ENCODE results near the gene TMEM223.

The TMEM223 gene

DNA sequence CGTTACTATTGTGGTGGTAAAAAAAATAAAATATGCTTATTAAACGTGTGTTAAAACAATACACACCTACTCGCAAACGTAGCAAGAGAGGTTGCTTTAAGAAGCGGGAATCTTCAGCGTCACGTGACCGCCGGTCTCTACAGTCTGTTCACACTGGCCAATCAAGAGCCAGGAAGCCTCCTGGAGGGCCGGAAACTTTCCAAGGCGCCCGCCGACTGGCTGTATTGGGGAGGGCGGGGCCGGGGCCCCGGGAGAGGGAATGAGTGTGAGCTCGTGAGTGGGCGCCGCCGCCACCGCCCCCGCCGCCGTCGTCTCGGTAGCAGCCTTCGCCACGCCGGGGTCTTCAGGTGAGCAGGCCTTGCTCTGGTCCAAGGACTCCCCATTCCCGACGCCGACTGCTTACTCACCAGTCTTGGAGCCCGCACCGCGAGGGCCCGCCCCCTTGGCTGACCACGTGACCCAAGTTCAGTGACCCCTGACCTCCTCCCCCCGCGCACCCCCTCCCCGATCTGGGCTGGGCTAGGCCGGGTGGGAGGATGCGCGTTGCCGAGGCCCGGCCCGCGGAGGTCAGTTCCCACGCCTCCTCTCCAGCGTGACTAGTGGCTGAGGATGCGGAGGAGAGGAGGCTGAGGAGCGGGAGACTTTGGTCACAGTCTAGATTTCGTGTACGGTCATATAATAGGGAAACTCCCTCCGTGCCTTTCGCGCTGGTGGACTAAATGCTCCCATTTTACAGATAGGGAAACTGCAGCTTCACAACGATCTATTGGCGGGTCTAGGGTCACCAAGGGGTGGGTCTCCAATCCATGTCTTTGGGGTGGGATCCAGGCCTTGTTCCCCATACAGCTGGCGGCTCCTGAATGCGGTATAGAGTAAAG lies 20.4 kb downstream of the TMEM223 start, which contains the start of gene TAF6L (continued):
- TF ChIP-seq HOXD13 (CRISPR knock-in tag; IDR thresholded peaks at IDR 0.05; ENCODE audit: borderline replicate concordance): no peak
- TF ChIP-seq ZSCAN30 (tag by site-specific recombination; IDR thresholded peaks at IDR 0.05): no peak; the same call in 1 of the 2 replicates
- TF ChIP-seq ZNF121 (tag by site-specific recombination; IDR thresholded peaks at IDR 0.05): no peak
- TF ChIP-seq ZNF214 (tag by site-specific recombination; IDR thresholded peaks at IDR 0.05; ENCODE audit: borderline replicate concordance): no peak
- TF ChIP-seq ZBTB1 (tag by site-specific recombination; IDR thresholded peaks at IDR 0.05): no peak
- TF ChIP-seq ZNF521 (tag by site-specific recombination; IDR thresholded peaks at IDR 0.05): no peak
- TF ChIP-seq ZNF184 (tag by site-specific recombination; IDR thresholded peaks at IDR 0.05): no peak
- TF ChIP-seq ZNF529 (tag by site-specific recombination; IDR thresholded peaks at IDR 0.05; ENCODE audit: insufficient replicate concordance): no peak
- peak; percentile 85 for TF ChIP-seq KLF8 (tag by site-specific recombination; IDR thresholded peaks at IDR 0.05)
- TF ChIP-seq, protein P1, sequence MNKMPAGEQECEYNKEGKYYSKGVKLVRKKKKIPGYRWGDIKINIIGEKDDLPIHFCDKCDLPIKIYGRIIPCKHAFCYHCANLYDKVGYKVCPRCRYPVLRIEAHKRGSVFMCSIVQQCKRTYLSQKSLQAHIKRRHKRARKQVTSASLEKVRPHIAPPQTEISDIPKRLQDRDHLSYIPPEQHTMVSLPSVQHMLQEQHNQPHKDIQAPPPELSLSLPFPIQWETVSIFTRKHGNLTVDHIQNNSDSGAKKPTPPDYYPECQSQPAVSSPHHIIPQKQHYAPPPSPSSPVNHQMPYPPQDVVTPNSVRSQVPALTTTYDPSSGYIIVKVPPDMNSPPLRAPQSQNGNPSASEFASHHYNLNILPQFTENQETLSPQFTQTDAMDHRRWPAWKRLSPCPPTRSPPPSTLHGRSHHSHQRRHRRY (tag by site-specific recombination; IDR thresholded peaks at IDR 0.05): no peak
- TF ChIP-seq ZNF280D (tag by site-specific recombination; IDR thresholded peaks at IDR 0.05): no peak
- TF ChIP-seq SP2 (tag by site-specific recombination; IDR thresholded peaks at IDR 0.05): peak; percentile 87
- TF ChIP-seq ZNF561 (tag by site-specific recombination; IDR thresholded peaks at IDR 0.05; ENCODE audit: borderline replicate concordance): no peak
- TF ChIP-seq, protein P2, sequence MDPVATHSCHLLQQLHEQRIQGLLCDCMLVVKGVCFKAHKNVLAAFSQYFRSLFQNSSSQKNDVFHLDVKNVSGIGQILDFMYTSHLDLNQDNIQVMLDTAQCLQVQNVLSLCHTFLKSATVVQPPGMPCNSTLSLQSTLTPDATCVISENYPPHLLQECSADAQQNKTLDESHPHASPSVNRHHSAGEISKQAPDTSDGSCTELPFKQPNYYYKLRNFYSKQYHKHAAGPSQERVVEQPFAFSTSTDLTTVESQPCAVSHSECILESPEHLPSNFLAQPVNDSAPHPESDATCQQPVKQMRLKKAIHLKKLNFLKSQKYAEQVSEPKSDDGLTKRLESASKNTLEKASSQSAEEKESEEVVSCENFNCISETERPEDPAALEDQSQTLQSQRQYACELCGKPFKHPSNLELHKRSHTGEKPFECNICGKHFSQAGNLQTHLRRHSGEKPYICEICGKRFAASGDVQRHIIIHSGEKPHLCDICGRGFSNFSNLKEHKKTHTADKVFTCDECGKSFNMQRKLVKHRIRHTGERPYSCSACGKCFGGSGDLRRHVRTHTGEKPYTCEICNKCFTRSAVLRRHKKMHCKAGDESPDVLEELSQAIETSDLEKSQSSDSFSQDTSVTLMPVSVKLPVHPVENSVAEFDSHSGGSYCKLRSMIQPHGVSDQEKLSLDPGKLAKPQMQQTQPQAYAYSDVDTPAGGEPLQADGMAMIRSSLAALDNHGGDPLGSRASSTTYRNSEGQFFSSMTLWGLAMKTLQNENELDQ (tag by site-specific recombination; IDR thresholded peaks at IDR 0.05; ENCODE audit: low read depth): no peak
- TF ChIP-seq GLI4 (tag by site-specific recombination; IDR thresholded peaks at IDR 0.05): no peak
- TF ChIP-seq EGR2 (tag by site-specific recombination; IDR thresholded peaks at IDR 0.05; ENCODE audit: low read depth): peak; percentile 88
- peak; percentile 71 for TF ChIP-seq ZBTB17 (tag by site-specific recombination; IDR thresholded peaks at IDR 0.05)
- TF ChIP-seq CTCF (tag by site-specific recombination; IDR thresholded peaks at IDR 0.05): no peak; the same call in 1 of the 2 replicates
- no peak for TF ChIP-seq ZSCAN23 (tag by site-specific recombination; IDR thresholded peaks at IDR 0.05)
- TF ChIP-seq, protein P3, sequence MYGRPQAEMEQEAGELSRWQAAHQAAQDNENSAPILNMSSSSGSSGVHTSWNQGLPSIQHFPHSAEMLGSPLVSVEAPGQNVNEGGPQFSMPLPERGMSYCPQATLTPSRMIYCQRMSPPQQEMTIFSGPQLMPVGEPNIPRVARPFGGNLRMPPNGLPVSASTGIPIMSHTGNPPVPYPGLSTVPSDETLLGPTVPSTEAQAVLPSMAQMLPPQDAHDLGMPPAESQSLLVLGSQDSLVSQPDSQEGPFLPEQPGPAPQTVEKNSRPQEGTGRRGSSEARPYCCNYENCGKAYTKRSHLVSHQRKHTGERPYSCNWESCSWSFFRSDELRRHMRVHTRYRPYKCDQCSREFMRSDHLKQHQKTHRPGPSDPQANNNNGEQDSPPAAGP (tag by site-specific recombination; IDR thresholded peaks at IDR 0.05): peak; percentile 79; the same call in 1 of the 2 replicates
- TF ChIP-seq FEZF1 (tag by site-specific recombination; IDR thresholded peaks at IDR 0.05): no peak
- no peak for TF ChIP-seq ZNF776 (tag by site-specific recombination; IDR thresholded peaks at IDR 0.05; ENCODE audit: borderline replicate concordance)
- TF ChIP-seq ZNF354C (tag by site-specific recombination; IDR thresholded peaks at IDR 0.05; ENCODE audit: borderline replicate concordance, low read depth): no peak
- TF ChIP-seq ZNF335 (tag by site-specific recombination; conservative IDR thresholded peaks at IDR 0.05): peak; percentile 94
- no peak for TF ChIP-seq ZNF623 (tag by site-specific recombination; IDR thresholded peaks at IDR 0.05)
- no peak for TF ChIP-seq ZNF16 (tag by site-specific recombination; IDR thresholded peaks at IDR 0.05; ENCODE audit: low read depth)
- TF ChIP-seq ZNF132 (tag by site-specific recombination; IDR thresholded peaks at IDR 0.05; ENCODE audit: borderline replicate concordance): no peak
- TF ChIP-seq ZNF555 (tag by site-specific recombination; conservative IDR thresholded peaks at IDR 0.05): no peak
- no peak for TF ChIP-seq ZNF707 (tag by site-specific recombination; IDR thresholded peaks at IDR 0.05)
- TF ChIP-seq ZNF660 (tag by site-specific recombination; IDR thresholded peaks at IDR 0.05): no peak
